Kidney epithelial cell (primary cell): ENCODE data around the gene AGTPBP1. TPM values are rescaled to one million over a fixed set of nuclear protein-coding genes. Genes with fewer than 3 reads are reported as not detected.

Experiments
- DNase-seq: peaks from one replicate; pipeline ENCODE4 v3.0.0-alpha.2; 2010; ENCODE audit warnings: low read depth
- H3K27me3 ChIP-seq: 2 replicates; pipeline ENCODE4 v1.6.0; 2011; ENCODE audit warnings: low read length; ENCODE audit not compliant: control insufficient read depth, insufficient read depth
- H3K36me3 ChIP-seq: 2 replicates; pipeline ENCODE4 v1.5.1; 2011; ENCODE audit warnings: low read length; ENCODE audit not compliant: control insufficient read depth, insufficient read depth
- H3K4me3 ChIP-seq: 2 replicates; pipeline ENCODE4 v1.5.1; 2011; ENCODE audit warnings: low read depth, mild to moderate bottlenecking, control low read depth, low read length
- CTCF ChIP-seq: IDR thresholded peaks from 2 replicates; pipeline ENCODE4 v1.5.1; 2011; ENCODE audit warnings: mild to moderate bottlenecking, moderate library complexity, low read length, control low read depth, inconsistent platforms; ENCODE audit not compliant: insufficient read depth, poor library complexity, severe bottlenecking
- total RNA-seq: library from RNA; depleted of rRNA; stranded (reverse); fragments of >200 nt; gene quantifications from 2 replicates; pipeline ENCODE4 v1.2.3, GENCODE V29; 2015

The AGTPBP1 gene
- total RNA-seq, 1 donor from 2014 or later: 21.8 TPM

- no peak for TF ChIP-seq CTCF
- Histone ChIP-seq H3K4me3 (no peak overlapping the region), H3K36me3 (no peaks in the 10 kb centered on the region), H3K27me3 (no peaks in the 10 kb centered on the region)
- no peak for DNase-seq
These were observed 3.2 kb downstream of the AGTPBP1 start for GRCh38 chr9:85738509-85738908.

GRCh38 chr9:85737671-85738070 lies 4.1 kb downstream of the AGTPBP1 start:
- no peaks in the 10 kb centered on the region for H3K27me3 ChIP-seq
- H3K36me3 ChIP-seq: no peaks in the 10 kb centered on the region
- no peak overlapping the region for H3K4me3 ChIP-seq
- TF ChIP-seq CTCF: no peak
- no peak for DNase-seq

GRCh38 chr9:85730916-85731630 lies 10.7 kb downstream of the AGTPBP1 start:
- no peaks in the 10 kb centered on the region for H3K36me3 ChIP-seq
- DNase-seq: no peak
- no peaks in the 10 kb centered on the region for H3K27me3 ChIP-seq
- H3K4me3 ChIP-seq: no peak overlapping the region
- no peak for TF ChIP-seq CTCF

GRCh38 chr9:85729882-85730281 lies 11.9 kb downstream of the AGTPBP1 start:
- Histone ChIP-seq H3K27me3 (no peaks in the 10 kb centered on the region), H3K36me3 (no peaks in the 10 kb centered on the region), H3K4me3 (no peak overlapping the region)
- no peak for DNase-seq
- no peak for TF ChIP-seq CTCF

GRCh38 chr9:85727500-85727899 lies 14.3 kb downstream of the AGTPBP1 start:
- no peak overlapping the region for H3K4me3 ChIP-seq
- H3K36me3 ChIP-seq: no peaks in the 10 kb centered on the region
- no peak for TF ChIP-seq CTCF
- no peaks in the 10 kb centered on the region for H3K27me3 ChIP-seq
- DNase-seq: no peak

GRCh38 chr9:85726737-85727136 lies 15.0 kb downstream of the AGTPBP1 start:
- DNase-seq: no peak
- no peak for TF ChIP-seq CTCF
- Histone ChIP-seq H3K27me3 (no peaks in the 10 kb centered on the region), H3K4me3 (no peak overlapping the region), H3K36me3 (no peaks in the 10 kb centered on the region)
